Central memory CD8-positive, alpha-beta T cell (primary cell): Measurements from ENCODE around the gene SMIM5.
"Not testable (repeated sequence)": the region's sequence is repeated elsewhere in the genome, so short reads cannot be mapped to it uniquely, and the experiment has no call there.

Experiments
- ATAC-seq: fragments of 150-1000 bp; cut with Tn5 transposase; replicated peaks from 2 replicates; pipeline ENCODE4 v1.10.0; 2022; ENCODE audit warnings: mild to moderate bottlenecking, moderate FRiP score, moderate number of reproducible peaks; ENCODE audit not compliant: poor library complexity, severe bottlenecking; ENCODE audit errors: extremely low read depth
- DNase-seq, 2 donors: peaks; one replicate each; pipeline ENCODE4 v3.0.0; 2021; ENCODE audit warnings: low spot score in 2 of 2
- H3K27ac Mint-ChIP-seq: one replicate; pipeline ENCODE4 v1.8.0; 2022; ENCODE audit warnings: low read depth, mild to moderate bottlenecking, moderate library complexity, mixed read lengths
- H3K27me3 Mint-ChIP-seq: one replicate; pipeline ENCODE4 v1.8.0; 2022; ENCODE audit warnings: mixed read lengths
- H3K36me3 Mint-ChIP-seq: one replicate; pipeline ENCODE4 v1.8.0; 2022; ENCODE audit warnings: mild to moderate bottlenecking, moderate library complexity, mixed read lengths; ENCODE audit not compliant: insufficient read depth
- H3K4me1 Mint-ChIP-seq: one replicate; pipeline ENCODE4 v1.8.0; 2022; ENCODE audit warnings: mixed read lengths
- H3K4me3 Mint-ChIP-seq: one replicate; pipeline ENCODE4 v1.8.0; 2022; ENCODE audit warnings: mild to moderate bottlenecking, moderate library complexity, mixed read lengths
- H3K9me3 Mint-ChIP-seq: one replicate; pipeline ENCODE4 v1.8.0; 2022; ENCODE audit warnings: mixed read lengths

SMIM5 gene

DNA sequence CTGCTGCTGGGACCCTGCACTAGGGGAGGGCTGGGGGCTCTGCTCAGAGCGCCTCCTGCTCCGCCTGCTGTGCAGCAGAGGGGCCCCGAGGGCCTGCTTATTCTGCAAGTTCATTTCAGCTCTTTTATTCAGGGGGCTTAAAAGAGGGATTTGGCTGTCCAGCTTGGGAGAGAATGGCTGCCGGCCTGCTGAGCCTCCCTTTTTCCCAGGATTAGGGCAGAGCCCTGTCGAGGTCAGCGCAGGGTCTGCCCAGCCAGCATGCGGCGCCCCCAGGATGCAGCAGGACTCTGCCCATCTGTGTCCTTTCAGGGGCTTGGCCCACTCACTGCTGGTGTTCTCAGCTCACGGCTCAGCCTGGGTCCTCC, 1.1 kb downstream of the SMIM5 start:
- no peak for DNase-seq
- Mint-ChIP-seq H3K36me3 (no peaks in the 10 kb centered on the region), H3K27ac (peak overlapping the region; percentile 62), H3K4me1 (peaks cover 6% of the 10 kb centered on the region), H3K4me3 (no peak overlapping the region), H3K27me3 (no peaks in the 10 kb centered on the region), H3K9me3 (no peaks in the 10 kb centered on the region)
- no peak for ATAC-seq

DNA sequence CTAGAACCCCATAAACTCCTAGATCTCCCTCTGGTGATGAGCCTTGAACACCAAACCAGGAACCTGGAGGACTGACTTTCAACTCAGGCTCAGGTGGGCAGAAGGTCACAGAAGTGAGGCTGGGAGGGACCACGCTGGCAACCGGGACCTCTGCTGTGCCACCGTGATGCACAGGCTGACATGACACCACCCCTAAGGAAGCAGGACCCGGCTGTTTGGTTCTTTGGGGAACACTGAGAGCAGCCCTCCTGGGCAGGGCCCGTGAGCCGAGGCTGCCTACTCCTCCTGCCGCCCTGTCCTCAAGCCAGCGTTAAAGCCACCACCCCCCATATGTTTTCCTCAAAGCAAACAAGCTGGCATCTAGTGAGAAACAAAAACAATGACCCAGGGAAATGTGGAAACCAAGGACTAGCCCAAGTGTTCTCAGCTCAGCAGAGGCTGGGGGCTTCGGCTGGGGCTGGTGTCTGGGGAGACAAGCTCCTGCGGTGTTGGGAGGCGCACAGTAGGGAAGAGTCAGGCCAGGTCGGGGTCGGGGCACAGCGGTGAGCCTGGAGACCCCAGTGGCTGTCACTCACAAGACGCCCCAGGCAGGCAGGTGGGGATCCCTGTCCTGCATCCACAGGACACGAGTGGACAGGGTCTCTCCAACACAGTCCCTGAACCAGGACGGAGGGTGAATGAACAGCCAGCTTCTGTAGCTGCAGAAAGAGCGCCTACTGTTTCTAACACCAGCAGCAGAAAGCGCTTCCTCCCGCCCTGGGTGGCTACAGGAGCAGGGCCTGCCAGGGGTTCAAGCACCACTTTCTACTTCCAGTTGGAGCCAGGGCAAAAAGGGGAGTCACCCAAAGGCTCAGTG, 1.7 kb downstream of the SMIM5 start:
- Mint-ChIP-seq H3K4me1 (peaks cover 6% of the 10 kb centered on the region), H3K9me3 (no peaks in the 10 kb centered on the region), H3K36me3 (no peaks in the 10 kb centered on the region), H3K27ac (no peak overlapping the region), H3K27me3 (no peaks in the 10 kb centered on the region), H3K4me3 (no peak overlapping the region)
- DNase-seq (no peak), ATAC-seq (no peak)

DNA sequence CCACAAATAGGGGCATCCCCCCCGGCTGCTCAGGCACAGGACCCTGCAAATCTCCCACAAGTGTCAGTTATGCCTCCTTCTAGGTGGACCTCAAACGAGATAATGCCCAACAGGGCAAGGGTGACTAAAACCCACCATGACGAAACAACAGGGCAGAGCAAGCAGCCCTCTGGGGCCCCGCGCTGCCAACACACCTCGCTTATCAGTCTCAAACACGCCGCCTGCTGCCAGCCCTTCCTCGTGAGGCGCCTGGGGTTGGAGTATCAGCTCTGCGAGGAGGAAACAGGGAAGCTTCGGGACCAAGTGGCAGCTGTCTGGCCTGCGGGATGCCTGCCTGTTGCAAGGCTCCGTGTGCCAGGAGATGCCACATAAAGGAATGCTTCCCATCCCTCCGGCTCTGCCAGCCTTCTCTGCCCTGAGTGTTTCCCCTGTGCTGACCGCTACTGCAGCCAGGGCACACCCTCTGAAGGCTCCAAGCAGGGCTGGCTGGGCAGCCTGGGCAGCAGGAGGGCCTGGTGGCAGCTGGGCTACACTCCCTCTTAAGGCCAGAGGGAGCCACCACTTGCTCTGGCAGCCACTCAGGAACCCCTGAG, 2.5 kb downstream of the SMIM5 start:
- no peak overlapping the region for H3K4me3 Mint-ChIP-seq
- H3K27ac Mint-ChIP-seq: no peak overlapping the region
- H3K9me3 Mint-ChIP-seq: no peaks in the 10 kb centered on the region
- H3K36me3 Mint-ChIP-seq: no peaks in the 10 kb centered on the region
- H3K27me3 Mint-ChIP-seq: no peaks in the 10 kb centered on the region
- no peak for DNase-seq
- no peak for ATAC-seq
- H3K4me1 Mint-ChIP-seq: peaks cover 6% of the 10 kb centered on the region

DNA sequence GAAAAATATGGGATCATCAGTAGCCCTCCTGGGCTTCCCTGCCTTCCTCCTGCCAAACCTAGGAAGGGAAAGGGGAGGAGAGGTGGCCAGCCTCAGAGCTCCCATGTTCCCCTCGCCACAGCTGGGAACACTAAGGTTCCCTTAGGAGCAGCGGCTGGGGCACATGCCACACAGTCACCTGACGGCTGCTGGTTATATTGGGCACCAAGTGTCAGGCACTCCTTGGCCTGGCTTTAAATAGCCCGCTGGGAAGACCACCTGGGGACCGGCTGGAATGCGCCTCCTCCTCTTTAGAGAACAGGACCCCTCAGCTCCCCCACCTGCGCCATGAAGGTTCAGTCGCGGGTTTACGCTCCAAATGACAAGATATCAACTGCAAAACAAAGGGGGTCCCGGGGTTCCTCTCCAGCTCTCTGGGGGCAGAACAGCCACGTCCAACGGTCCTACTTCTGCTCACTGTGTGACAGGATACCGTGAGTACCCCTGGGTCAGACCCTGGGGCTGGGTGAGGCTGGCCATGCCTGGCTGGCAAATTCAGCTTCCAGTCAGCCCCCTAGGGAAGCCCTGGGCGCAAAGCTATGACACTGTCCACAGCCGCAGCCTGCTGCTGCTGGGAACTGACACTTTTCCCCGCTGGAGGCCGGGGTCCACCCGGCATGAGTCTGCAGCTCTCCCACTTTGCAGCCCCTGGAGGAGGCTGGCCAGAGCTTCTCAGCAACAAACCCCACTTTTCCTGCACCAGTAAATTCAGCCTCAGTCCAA, 3.3 kb downstream of the SMIM5 start:
- no peak overlapping the region for H3K4me3 Mint-ChIP-seq
- no peaks in the 10 kb centered on the region for H3K36me3 Mint-ChIP-seq
- no peaks in the 10 kb centered on the region for H3K9me3 Mint-ChIP-seq
- DNase-seq (no peak), ATAC-seq (no peak)
- H3K27ac Mint-ChIP-seq: no peak overlapping the region
- H3K4me1 Mint-ChIP-seq: peaks cover 6% of the 10 kb centered on the region
- H3K27me3 Mint-ChIP-seq: no peaks in the 10 kb centered on the region

DNA sequence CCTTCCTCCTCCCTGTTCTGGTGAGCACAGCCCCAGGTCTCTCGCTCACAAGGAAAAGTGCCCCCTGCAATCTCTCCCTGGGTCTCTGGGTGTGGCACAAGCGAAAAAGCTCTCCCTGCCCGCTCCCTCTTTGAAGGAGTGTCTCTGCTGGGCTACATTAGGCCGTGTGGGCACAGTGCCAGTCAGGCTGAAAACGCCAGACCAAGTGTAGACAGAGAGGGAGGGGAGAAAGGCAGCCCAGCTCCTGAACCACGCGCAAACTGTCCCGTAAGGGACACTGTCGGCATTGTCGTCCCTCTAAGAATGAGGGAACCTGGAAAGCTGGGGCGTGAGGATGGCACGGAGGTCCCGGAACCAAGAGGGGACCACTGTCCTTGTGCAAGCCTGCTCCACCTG, 3.9 kb downstream of the SMIM5 start:
- H3K9me3 Mint-ChIP-seq: no peaks in the 10 kb centered on the region
- H3K4me3 Mint-ChIP-seq: no peak overlapping the region
- DNase-seq (no peak), ATAC-seq (no peak)
- H3K4me1 Mint-ChIP-seq: peaks cover 6% of the 10 kb centered on the region
- H3K36me3 Mint-ChIP-seq: no peaks in the 10 kb centered on the region
- no peaks in the 10 kb centered on the region for H3K27me3 Mint-ChIP-seq
- no peak overlapping the region for H3K27ac Mint-ChIP-seq

DNA sequence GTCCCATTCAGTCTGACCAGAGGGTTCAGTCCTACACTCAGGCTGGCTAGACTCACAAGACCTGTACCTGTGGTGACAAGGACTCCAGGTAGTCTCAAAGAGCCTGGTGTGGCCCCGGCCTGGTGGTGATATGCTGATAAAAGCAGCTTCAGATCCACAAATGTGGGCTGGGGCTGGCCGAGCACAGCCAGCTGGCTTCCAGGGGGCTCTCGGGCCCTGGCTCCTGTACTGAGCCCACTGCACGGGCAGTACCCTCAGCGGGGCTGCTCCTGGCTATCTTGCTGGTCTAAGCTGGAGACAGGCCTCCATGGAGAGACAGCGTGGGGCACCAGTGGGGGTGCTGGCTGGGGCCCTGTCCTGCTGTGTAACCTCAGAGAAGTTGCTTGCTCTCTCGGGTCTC, 4.3 kb downstream of the SMIM5 start:
- no peaks in the 10 kb centered on the region for H3K27me3 Mint-ChIP-seq
- H3K36me3 Mint-ChIP-seq: no peaks in the 10 kb centered on the region

DNA sequence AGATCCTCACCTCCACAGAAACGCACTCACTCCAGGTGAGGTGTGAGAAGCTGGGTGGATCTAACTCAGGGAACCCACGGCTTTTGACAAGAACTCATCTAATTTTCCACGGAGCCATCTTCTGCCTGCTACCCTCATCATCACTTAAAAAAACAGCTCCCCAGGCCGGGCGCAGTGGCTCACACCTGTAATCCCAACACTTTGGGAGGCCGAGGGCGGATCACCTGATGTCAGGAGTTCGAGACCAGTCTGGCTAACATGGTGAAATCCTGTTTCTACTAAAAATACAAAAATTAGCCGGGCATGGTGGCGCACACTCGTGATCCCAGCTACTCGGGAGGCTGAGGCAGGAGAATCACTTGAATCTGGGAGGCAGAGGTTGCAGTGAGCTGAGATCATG, 4.8 kb downstream of the SMIM5 start:
- not testable (repeated sequence) for ATAC-seq, H3K9me3 Mint-ChIP-seq

More for the DNA sequence above, 4.3 kb downstream of the SMIM5 start:
- H3K4me3 Mint-ChIP-seq: no peak overlapping the region
- H3K27ac Mint-ChIP-seq: no peak overlapping the region
- no peak for DNase-seq
- H3K9me3 Mint-ChIP-seq: no peaks in the 10 kb centered on the region
- no peak for ATAC-seq
- peaks cover 6% of the 10 kb centered on the region for H3K4me1 Mint-ChIP-seq

DNA sequence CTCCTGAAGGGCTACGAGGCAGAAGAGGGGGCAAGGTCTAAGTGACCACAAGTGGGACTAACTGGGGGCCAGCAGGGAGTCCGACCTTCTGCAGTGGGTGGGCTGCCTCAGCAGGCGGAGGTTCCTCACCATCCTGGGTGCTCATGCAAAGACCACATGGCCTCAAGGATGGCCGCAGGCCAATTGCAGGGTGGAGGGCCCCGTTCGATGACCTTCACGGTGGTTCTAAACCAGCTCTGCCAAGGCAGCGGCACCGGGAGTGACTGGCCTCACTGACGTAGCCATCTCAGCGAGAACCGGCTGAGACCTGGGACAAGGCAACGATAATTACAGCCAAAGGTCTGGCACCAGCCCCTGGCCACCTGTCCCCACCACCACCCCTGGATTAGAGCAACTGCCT, 5.7 kb downstream of the SMIM5 start:
- Mint-ChIP-seq H3K27ac (no peak overlapping the region), H3K36me3 (no peaks in the 10 kb centered on the region), H3K4me3 (no peak overlapping the region), H3K27me3 (no peaks in the 10 kb centered on the region), H3K9me3 (no peaks in the 10 kb centered on the region), H3K4me1 (peaks cover 3% of the 10 kb centered on the region)
- DNase-seq (no peak), ATAC-seq (no peak)

More for the DNA sequence above, 4.8 kb downstream of the SMIM5 start:
- H3K4me1 Mint-ChIP-seq, H3K36me3 Mint-ChIP-seq, H3K27me3 Mint-ChIP-seq, H3K4me3 Mint-ChIP-seq, H3K27ac Mint-ChIP-seq, DNase-seq: not testable (repeated sequence)

DNA sequence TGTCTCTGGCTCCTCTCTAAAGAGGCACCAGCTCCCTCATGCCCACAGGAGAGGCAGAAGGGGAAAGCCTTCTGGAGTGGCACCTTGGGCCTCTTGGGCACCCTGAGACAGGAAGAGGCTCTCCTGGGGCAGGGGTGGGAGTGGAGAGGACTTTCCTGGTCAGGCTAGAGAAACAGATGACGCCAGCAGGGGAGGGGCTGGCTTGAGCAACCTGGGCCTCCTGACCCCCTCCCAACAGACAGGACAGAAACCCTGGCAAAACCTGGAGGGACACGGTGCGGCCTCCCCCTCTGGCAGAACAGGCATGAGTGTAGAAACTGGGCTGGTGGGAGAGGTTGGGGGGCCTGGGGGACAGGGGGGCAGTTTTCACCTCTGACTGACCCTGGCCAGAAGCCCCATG, 6.1 kb downstream of the SMIM5 start:
- no peaks in the 10 kb centered on the region for H3K27me3 Mint-ChIP-seq
- DNase-seq (no peak), ATAC-seq (no peak)
- H3K4me1 Mint-ChIP-seq: no peaks in the 10 kb centered on the region
- no peak overlapping the region for H3K27ac Mint-ChIP-seq
- no peaks in the 10 kb centered on the region for H3K9me3 Mint-ChIP-seq
- H3K36me3 Mint-ChIP-seq: no peaks in the 10 kb centered on the region
- H3K4me3 Mint-ChIP-seq: no peak overlapping the region

DNA sequence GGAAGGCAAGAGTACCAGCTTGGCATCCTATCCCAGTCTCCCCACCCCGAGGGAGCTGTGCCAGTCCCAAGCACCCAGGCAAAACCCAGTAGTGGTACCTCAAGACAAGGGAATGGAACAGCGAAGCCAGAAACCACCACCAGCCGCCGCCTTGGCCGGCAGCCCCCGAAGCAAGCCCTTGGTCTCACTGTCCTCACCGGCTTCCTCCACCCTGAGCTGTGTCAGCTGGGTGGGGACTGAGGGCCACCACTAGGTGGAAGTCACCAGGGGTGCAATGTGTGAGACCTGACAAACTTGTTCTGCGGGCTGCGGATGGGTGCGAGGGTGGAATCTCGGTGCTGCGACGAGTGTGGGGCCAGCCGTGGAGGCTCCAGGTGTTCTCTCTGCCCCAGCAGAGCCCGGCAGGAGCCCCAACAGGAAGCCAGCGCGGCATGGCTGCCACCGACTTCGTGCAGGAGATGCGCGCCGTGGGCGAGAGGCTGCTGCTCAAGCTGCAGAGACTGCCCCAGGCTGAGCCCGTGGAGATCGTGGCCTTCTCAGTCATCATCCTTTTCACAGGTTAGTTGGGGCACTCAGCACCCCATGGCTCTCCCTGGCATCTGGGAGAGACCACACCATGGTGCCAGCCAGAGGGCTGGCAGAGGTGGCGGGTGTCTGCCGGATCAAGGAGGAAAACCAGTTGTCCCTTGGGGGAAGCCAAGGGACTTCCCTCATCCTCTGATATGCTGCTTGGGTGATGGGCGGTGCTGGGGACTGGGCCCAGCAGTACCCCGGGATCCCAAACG, 6.7 kb downstream of the SMIM5 start:
- DNase-seq (no peak), ATAC-seq (no peak)
- no peaks in the 10 kb centered on the region for H3K36me3 Mint-ChIP-seq
- H3K4me1 Mint-ChIP-seq: no peaks in the 10 kb centered on the region
- H3K27ac Mint-ChIP-seq: no peak overlapping the region
- H3K4me3 Mint-ChIP-seq: no peak overlapping the region
- H3K9me3 Mint-ChIP-seq: no peaks in the 10 kb centered on the region
- no peaks in the 10 kb centered on the region for H3K27me3 Mint-ChIP-seq

DNA sequence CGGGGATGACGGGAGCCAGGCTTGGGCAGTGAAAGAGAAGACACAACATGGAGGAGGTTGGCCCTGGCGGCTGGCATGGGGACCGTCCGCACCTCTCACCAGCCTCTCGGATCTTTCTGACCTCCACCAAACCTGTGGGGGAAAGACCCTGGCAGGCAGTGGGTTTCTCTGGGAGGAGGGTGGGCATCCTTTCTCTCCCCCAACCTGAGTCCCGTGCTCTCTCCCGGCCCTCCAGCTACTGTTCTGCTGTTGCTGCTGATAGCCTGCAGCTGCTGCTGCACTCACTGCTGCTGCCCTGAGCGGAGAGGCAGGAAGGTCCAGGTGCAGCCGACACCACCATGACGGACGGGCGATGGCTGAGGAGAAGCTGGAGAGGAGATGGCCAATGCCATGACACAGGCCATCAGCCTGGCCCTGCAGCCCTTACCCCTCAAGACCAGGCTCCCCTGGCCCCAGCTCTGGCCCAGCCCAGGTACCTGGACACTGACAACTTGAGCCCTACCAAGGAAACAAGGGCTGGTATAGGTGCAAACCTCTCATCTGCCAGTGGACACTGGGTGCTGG, 7.4 kb downstream of the SMIM5 start:
- H3K9me3 Mint-ChIP-seq: no peaks in the 10 kb centered on the region
- ATAC-seq: no peak
- no peak overlapping the region for H3K27ac Mint-ChIP-seq
- no peaks in the 10 kb centered on the region for H3K27me3 Mint-ChIP-seq
- no peaks in the 10 kb centered on the region for H3K4me1 Mint-ChIP-seq
- H3K36me3 Mint-ChIP-seq: no peaks in the 10 kb centered on the region
- H3K4me3 Mint-ChIP-seq: no peak overlapping the region
- no peak for DNase-seq

DNA sequence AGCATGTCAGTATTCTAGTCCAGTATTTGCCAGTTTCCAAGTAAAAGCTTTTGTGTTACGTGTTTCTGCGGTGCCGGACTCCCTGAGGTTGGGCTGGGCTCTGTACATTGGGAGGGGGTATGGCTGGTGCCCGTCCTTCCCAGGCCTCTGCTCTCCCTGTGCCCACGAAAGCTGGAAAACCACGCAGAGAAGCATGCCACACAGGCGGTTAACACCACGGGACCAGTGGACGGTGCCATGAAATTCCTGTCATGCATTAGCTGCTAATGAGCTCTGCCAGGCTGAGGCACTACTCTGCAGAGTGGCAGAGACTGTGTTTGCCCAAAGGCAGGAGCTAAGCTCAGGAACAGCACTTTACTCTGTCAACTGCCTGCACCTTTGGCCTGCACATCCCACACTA, 8.1 kb downstream of the SMIM5 start:
- H3K9me3 Mint-ChIP-seq: no peaks in the 10 kb centered on the region
- H3K4me1 Mint-ChIP-seq: no peaks in the 10 kb centered on the region
- DNase-seq (no peak), ATAC-seq (no peak)
- H3K27me3 Mint-ChIP-seq: no peaks in the 10 kb centered on the region
- no peak overlapping the region for H3K27ac Mint-ChIP-seq
- H3K36me3 Mint-ChIP-seq: no peaks in the 10 kb centered on the region
- no peak overlapping the region for H3K4me3 Mint-ChIP-seq
